Small intestine (tissue), 7 donors: ENCODE data around the gene FRS2. TPM values are rescaled to one million over a fixed set of nuclear protein-coding genes. Genes with fewer than 3 reads are reported as not detected.

Source experiments
- DNase-seq, 2 donors: peaks; one replicate each; pipeline versions ENCODE4 v3.0.0 to v3.0.0-alpha.2; 2013
- FAIRE-seq: peaks from 2 replicates; lab custom pipeline; 2012; peaks lifted over from hg19 to GRCh38; lab: Jason Lieb, UNC
- H3K27ac ChIP-seq, 3 donors: one replicate each; pipeline ENCODE4 v1.5.1; 2013; ENCODE audit warnings: low read length in 2 of 3, mild to moderate bottlenecking in 2 of 3, control low read depth in 1 of 3, inconsistent platforms in 1 of 3, low read depth in 1 of 3, moderate library complexity in 1 of 3
- H3K27me3 ChIP-seq, 3 donors: one replicate each; pipeline ENCODE4 v1.6.1; 2013; ENCODE audit warnings: low read length in 3 of 3, inconsistent platforms in 1 of 3; ENCODE audit not compliant: control insufficient read depth in 3 of 3, insufficient read depth in 3 of 3
- H3K36me3 ChIP-seq, 3 donors: one replicate each; pipeline ENCODE4 v1.6.1; 2013; ENCODE audit warnings: low read length in 3 of 3, inconsistent platforms in 1 of 3, low read depth in 1 of 3, mild to moderate bottlenecking in 1 of 3, moderate library complexity in 1 of 3; ENCODE audit not compliant: control insufficient read depth in 3 of 3, insufficient read depth in 2 of 3
- H3K4me1 ChIP-seq, 3 donors: one replicate each; pipeline ENCODE4 v1.6.1; 2013; ENCODE audit warnings: low read length in 2 of 3, inconsistent platforms in 1 of 3, low read depth in 1 of 3, mild to moderate bottlenecking in 1 of 3, moderate library complexity in 1 of 3; ENCODE audit not compliant: control insufficient read depth in 3 of 3, insufficient read depth in 2 of 3
- H3K4me3 ChIP-seq, 3 donors: one replicate each; pipeline ENCODE4 v1.5.1; 2013; ENCODE audit warnings: low read length in 3 of 3, control low read depth in 1 of 3, inconsistent platforms in 1 of 3, low read depth in 1 of 3, mild to moderate bottlenecking in 1 of 3, moderate library complexity in 1 of 3
- H3K9me3 ChIP-seq, 2 donors: one replicate each; pipeline ENCODE4 v1.6.1; 2013; ENCODE audit warnings: low read depth in 1 of 2, low read length in 1 of 2; ENCODE audit not compliant: control insufficient read depth in 2 of 2, insufficient read depth in 1 of 2
- WGBS, 3 donors: extraction: QIAGEN DNeasy Blood & Tissue Kit; methylation state at CpG; one replicate each; pipeline ENCODE4 v1.1.7; 2013; 5-methylcytosine and 5-hydroxymethylcytosine counted together
- polyA plus RNA-seq, 4 donors: library from polyadenylated mRNA; stranded (reverse) in 3 of 4; unstranded in 1 of 4; fragments of 200-250 nt in 3 of 4; fragments of 120-200 nt in 1 of 4; gene quantifications; one replicate each; pipeline versions ENCODE4 v1.2.1 to v1.2.3, GENCODE V29; 2013
- donor health status: healthy with polysubstance abuse.
- donor health status: control.
- donor health status: control.
- donor health status: Bipolar disorder and iron deficiency.
- donor health status: healthy.

FRS2 gene
- polyA plus RNA-seq, 4 donors = 5.9 to 30.3 (median 9.3) TPM

- no peak for FAIRE-seq
- H3K27me3 ChIP-seq = no peaks in the 10 kb centered on the region
- H3K4me1 ChIP-seq = no peaks in the 10 kb centered on the region
- no peaks in the 10 kb centered on the region for H3K9me3 ChIP-seq
- DNase-seq = no peak
- H3K27ac ChIP-seq = no peak overlapping the region
- no peak overlapping the region for H3K4me3 ChIP-seq
- WGBS, 3 donors = 94 to 99% (median 99%) methylated on average over 3 of the region's 3 CpGs
- peaks cover 6 to 23% (median 7%) of the 10 kb centered on the region in 3 donors for H3K36me3 ChIP-seq
Observed at GRCh38 chr12:69575346-69575745, 105.2 kb downstream of the FRS2 start.

DNA sequence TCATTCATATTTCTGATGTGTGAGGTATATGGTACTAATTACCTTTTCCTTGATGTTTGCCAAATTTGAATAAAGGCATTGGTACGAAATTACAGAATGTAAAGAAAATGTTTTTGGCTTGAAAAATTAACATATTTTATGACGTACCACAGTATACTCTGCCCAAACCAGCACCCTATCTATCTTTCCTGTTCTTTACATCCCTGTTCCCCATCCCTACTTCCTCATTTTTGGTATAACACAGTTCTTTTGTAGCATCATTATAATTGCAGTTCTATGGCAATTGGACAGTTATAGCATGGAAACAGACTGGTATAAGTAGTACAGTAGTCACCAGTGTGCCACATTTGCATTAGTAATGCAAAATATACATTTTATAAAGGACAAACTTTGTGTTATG lies 108.1 kb downstream of the FRS2 start:
- DNase-seq (no peak), FAIRE-seq (no peak)
- Histone ChIP-seq H3K4me3 (no peak overlapping the region), H3K4me1 (no peaks in the 10 kb centered on the region), H3K9me3 (no peaks in the 10 kb centered on the region), H3K27me3 (no peaks in the 10 kb centered on the region), H3K36me3 (peaks cover 5 to 11% (median 6%) of the 10 kb centered on the region in 3 donors), H3K27ac (no peak overlapping the region)
- WGBS, 3 donors = 82 to 93% (median 91%) methylated on average over 2 of the region's 2 CpGs

DNA sequence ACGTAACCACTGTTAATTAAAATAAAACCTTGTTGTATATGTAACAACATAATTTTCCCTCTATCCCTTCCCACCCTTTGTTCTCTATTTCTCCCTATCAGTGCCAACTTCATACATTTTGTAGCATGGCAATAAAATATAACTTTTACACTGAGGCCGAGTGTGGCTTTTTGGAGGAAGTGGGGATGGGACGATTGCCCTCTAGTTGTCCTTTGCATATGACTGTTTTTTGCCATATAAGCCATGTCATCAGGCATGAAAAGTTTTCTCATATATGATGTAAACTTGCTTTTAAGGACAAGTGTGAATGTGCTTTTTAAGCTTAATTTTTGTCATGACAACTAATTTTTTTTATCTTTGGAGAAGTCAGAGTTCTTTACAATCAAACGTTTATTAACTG lies 108.8 kb downstream of the FRS2 start:
- WGBS, 3 donors = 75 to 86% (median 76%) methylated on average over 4 of the region's 4 CpGs
- DNase-seq = no peak
- H3K27me3 ChIP-seq = no peaks in the 10 kb centered on the region
- H3K27ac ChIP-seq = no peak overlapping the region
- H3K9me3 ChIP-seq = no peaks in the 10 kb centered on the region
- H3K4me3 ChIP-seq = no peak overlapping the region
- H3K36me3 ChIP-seq = peaks cover 5 to 6% (median 5%) of the 10 kb centered on the region in 3 donors
- FAIRE-seq = no peak
- no peaks in the 10 kb centered on the region for H3K4me1 ChIP-seq

GRCh38 chr12:69580074-69580473 lies 109.9 kb downstream of the FRS2 start:
- Histone ChIP-seq H3K36me3 (peaks cover 0 to 2% (median 0%) of the 10 kb centered on the region in 3 donors), H3K4me3 (no peak overlapping the region), H3K27me3 (no peaks in the 10 kb centered on the region), H3K4me1 (no peaks in the 10 kb centered on the region), H3K9me3 (no peaks in the 10 kb centered on the region), H3K27ac (no peak overlapping the region)
- no peak for FAIRE-seq
- DNase-seq = no peak
- WGBS, 3 donors = 100% methylated on average over 1 of the region's 1 CpG

GRCh38 chr12:69583203-69583602 lies 113.0 kb downstream of the FRS2 start:
- Histone ChIP-seq H3K36me3 (peaks cover 0 to 6% (median 6%) of the 10 kb centered on the region in 3 donors), H3K4me1 (peaks cover 0 to 3% (median 0%) of the 10 kb centered on the region in 3 donors), H3K4me3 (no peak overlapping the region), H3K27ac (no peak overlapping the region), H3K9me3 (no peaks in the 10 kb centered on the region), H3K27me3 (no peaks in the 10 kb centered on the region)
- no peak for FAIRE-seq
- DNase-seq = peak in 1 of 2 donors; percentile 10

DNA sequence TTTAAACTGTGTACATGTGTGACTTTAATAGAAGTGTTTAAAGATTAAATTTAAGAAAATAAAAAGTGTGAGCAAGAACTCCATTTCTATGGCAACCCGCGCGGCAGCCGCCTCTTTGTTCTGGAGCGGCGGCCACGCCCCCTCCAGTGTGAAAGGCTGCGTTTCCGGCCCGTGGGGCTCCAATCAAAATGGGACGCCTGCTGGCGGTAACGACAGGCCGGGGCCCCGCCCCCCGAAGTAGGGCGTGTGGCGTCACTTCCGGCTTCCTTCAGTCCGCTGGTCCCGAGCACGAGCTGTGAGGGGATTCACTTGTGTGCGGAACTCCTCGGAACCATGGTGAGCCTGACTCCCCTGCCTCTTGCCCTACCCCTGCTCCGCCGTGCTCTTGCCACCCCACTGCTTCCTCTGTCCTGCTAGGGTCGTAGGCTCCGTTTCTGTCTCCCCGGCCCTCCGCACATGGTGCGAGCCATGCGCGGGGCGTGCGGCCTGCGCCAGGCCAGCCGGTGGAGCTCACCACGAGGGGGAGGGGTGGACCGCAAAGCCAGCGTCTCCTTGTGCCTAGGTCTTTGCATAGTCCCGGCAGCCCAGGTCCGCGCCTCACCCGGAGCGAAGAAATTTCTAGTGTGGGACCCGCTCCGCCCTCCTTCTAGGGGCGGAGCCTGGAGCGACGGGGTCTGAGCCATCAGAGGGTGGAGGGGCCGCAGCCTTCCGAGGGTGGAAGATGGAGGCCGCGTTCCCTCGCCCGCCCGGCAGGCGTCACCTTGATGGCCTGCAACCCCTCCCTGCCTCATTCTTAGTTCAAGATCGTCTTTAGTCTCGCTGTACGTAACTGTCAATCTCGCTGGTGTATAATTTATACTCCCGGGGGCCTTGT lies 115.2 kb downstream of the FRS2 start, which contains the start of gene CCT2:
CCT2 (plus strand) TSS at position 271 of the 874 bp plus-strand sequence; CDS start at position 334, 63 bp downstream.
- no peak for FAIRE-seq
- H3K27ac ChIP-seq = peak within 1 kb of the TSS; percentile 56 to 99 (median 91)
- peak within 1 kb of the TSS; percentile 76 to 89 (median 76) for H3K4me3 ChIP-seq
- DNase-seq = peak; percentile 95 to 98
- H3K4me1 ChIP-seq = peaks cover 0 to 3% (median 0%) of the 10 kb centered on the region in 3 donors
- H3K27me3 ChIP-seq = no peaks in the 10 kb centered on the region
- WGBS, 3 donors = 0% methylated on average over 61 to 63 of the region's 63 CpGs
- H3K36me3 ChIP-seq = peaks cover 7 to 16% (median 10%) of the 10 kb centered on the region in 3 donors
- H3K9me3 ChIP-seq = no peaks in the 10 kb centered on the region

GRCh38 chr12:69588527-69588926 lies 118.3 kb downstream of the FRS2 start:
- H3K9me3 ChIP-seq = no peaks in the 10 kb centered on the region
- no peaks in the 10 kb centered on the region for H3K27me3 ChIP-seq
- peaks cover 0 to 3% (median 0%) of the 10 kb centered on the region in 3 donors for H3K4me1 ChIP-seq
- H3K36me3 ChIP-seq = peaks cover 10 to 31% (median 17%) of the 10 kb centered on the region in 3 donors
- 70 to 83% (median 79%) methylated on average over 4 of the region's 4 CpGs for WGBS, 3 donors
- H3K27ac ChIP-seq = no peak overlapping the region
- DNase-seq = peak in 1 of 2 donors; percentile 13
- H3K4me3 ChIP-seq = no peak overlapping the region
- FAIRE-seq = no peak

DNA sequence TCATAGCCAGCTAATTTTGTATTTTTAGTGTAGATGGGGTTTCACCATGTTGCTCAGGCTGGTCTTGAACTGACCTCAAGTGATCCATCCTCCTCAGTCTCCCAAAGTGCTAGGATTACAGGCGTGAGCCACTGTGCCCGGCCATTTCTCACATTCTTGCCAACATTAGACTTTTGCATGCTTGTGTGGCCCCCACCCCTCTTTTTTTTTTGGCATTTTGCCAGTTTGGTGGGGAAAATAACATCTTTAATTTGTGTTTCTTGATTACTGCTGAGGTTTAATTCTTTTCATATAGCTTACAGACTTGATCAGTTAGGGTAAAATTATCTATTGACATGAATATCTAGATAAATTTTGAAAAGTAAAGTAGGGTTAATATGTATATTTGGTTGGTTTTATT lies 118.9 kb downstream of the FRS2 start:
- DNase-seq = no peak
- Histone ChIP-seq H3K4me3 (no peak overlapping the region), H3K9me3 (no peaks in the 10 kb centered on the region), H3K27ac (no peak overlapping the region), H3K27me3 (no peaks in the 10 kb centered on the region), H3K36me3 (peaks cover 12 to 36% (median 20%) of the 10 kb centered on the region in 3 donors), H3K4me1 (peaks cover 0 to 3% (median 0%) of the 10 kb centered on the region in 3 donors)
- no peak for FAIRE-seq
- WGBS, 3 donors = 85 to 98% (median 89%) methylated on average over 2 of the region's 2 CpGs
